GM12878 (cell line): ENCODE measurements around the gene NPAS3. TPM values are rescaled to one million over a fixed set of nuclear protein-coding genes. Genes with fewer than 3 reads are reported as not detected.

Experiments used
- ATAC-seq: fragments of 200-7000 bp; cut with Tn5 transposase; 3 replicates; pipeline ENCODE4 v1.9.1; 2020; ENCODE audit warnings: mild to moderate bottlenecking, moderate library complexity
- BruUV-seq: library from RNA; stranded (reverse); fragments of 400-500 nt; replicated peaks from 2 replicates; lab custom pipeline; 2021; lab: Mats Ljungman, UMichigan
- CTCF ChIA-PET: fragments of 300-600 bp; sonication (Branson Sonifier 250); formaldehyde crosslinking; extraction: SDS; loops from one replicate; lab custom pipeline; 2021; ENCODE audit warnings: inconsistent platforms; lab: Yijun Ruan, JAX
- POLR2A ChIA-PET: fragments of 350-600 bp; formaldehyde crosslinking; extraction: SDS; loops from one replicate; lab custom pipeline; 2021; ENCODE audit warnings: inconsistent platforms; lab: Charles Lee
- RAD21 ChIA-PET: fragments of 300-600 bp; sonication (Branson Sonifier 250); formaldehyde crosslinking; loops from one replicate; lab custom pipeline; 2023; ENCODE audit warnings: antibody characterized with exemption; ENCODE audit not compliant: unreplicated experiment; lab: Charles Lee
- SMC1A ChIA-PET: fragments of 300-600 bp; sonication (Branson Sonifier 250); formaldehyde crosslinking; loops from one replicate; lab custom pipeline; 2023; ENCODE audit not compliant: unreplicated experiment, uncharacterized antibody; lab: Charles Lee
- DNase-seq: peaks from one replicate; pipeline ENCODE4 v3.0.0-alpha.2; 2011; ENCODE audit warnings: low read depth, low spot score
- FAIRE-seq: peaks from 3 replicates; lab custom pipeline; 2011; peaks lifted over from hg19 to GRCh38; lab: Jason Lieb, UNC
- H2AFZ ChIP-seq: 2 replicates; pipeline ENCODE4 v1.6.0; 2011; ENCODE audit warnings: low read depth, low read length, control low read depth; ENCODE audit not compliant: control insufficient read depth
- H3K27ac ChIP-seq: 2 replicates; pipeline ENCODE4 v1.5.1; 2011; ENCODE audit warnings: control low read depth; ENCODE audit not compliant: control insufficient read depth, insufficient read depth
- H3K27me3 ChIP-seq, 2 experiments: replicated peaks in 1 of 2; 2 replicates each; pipeline versions ENCODE4 v1.6.0 to v1.6.1; 2011; ENCODE audit warnings: low read length in 1 of 2; ENCODE audit not compliant: control insufficient read depth in 2 of 2, insufficient read depth in 2 of 2
- H3K36me3 ChIP-seq, 2 experiments: 2 replicates each; pipeline ENCODE4 v1.5.1; 2011; ENCODE audit warnings: low read length in 1 of 2; ENCODE audit not compliant: control insufficient read depth in 2 of 2, insufficient read depth in 2 of 2
- H3K4me1 ChIP-seq: 2 replicates; pipeline ENCODE4 v1.6.1; 2011; ENCODE audit warnings: mild to moderate bottlenecking, low read length, moderate library complexity, mixed read lengths; ENCODE audit not compliant: control insufficient read depth, insufficient read depth
- H3K4me2 ChIP-seq: 2 replicates; pipeline ENCODE4 v1.6.0; 2011; ENCODE audit warnings: control low read depth; ENCODE audit not compliant: control insufficient read depth, insufficient read depth
- H3K4me3 ChIP-seq: fragments of 200-600 bp; sonication (generic); 2 replicates; pipeline ENCODE4 v1.5.1; 2016
- H3K79me2 ChIP-seq: 2 replicates; pipeline ENCODE4 v1.6.0; 2011; ENCODE audit warnings: low read length; ENCODE audit not compliant: control insufficient read depth, insufficient read depth
- H3K9ac ChIP-seq: 2 replicates; pipeline ENCODE4 v1.8.0; 2011; ENCODE audit warnings: low read length, control low read depth, mixed read lengths; ENCODE audit not compliant: control insufficient read depth, insufficient read depth
- H3K9me3 ChIP-seq: replicated peaks from 3 replicates; pipeline ENCODE4 v1.5.1; 2011; ENCODE audit warnings: mild to moderate bottlenecking, low read length; ENCODE audit not compliant: control insufficient read depth, insufficient read depth
- H4K20me1 ChIP-seq: 2 replicates; pipeline ENCODE4 v1.6.0; 2011; ENCODE audit not compliant: control insufficient read depth, insufficient read depth
- DPF2 ChIP-seq: fragments of 450-650 bp; IDR thresholded peaks from 2 replicates; pipeline ENCODE4 v1.6.1; 2017; ENCODE audit warnings: mild to moderate bottlenecking
- FOXM1 ChIP-seq: IDR thresholded peaks from 2 replicates; pipeline ENCODE4 v1.6.1; 2012; ENCODE audit warnings: low read depth, mild to moderate bottlenecking, inconsistent platforms, low read length, moderate library complexity
- IKZF1 ChIP-seq: fragments of 450-650 bp; conservative IDR thresholded peaks from 2 replicates; pipeline ENCODE4 v1.6.1; 2017; ENCODE audit warnings: antibody characterized with exemption, mild to moderate bottlenecking
- JUNB ChIP-seq: IDR thresholded peaks from 2 replicates; pipeline ENCODE4 v1.6.1; 2016; ENCODE audit warnings: antibody characterized with exemption, mild to moderate bottlenecking
- MEF2A ChIP-seq: IDR thresholded peaks from 2 replicates; pipeline ENCODE4 v1.6.1; 2011; ENCODE audit warnings: low read depth, mild to moderate bottlenecking, low read length, moderate library complexity; ENCODE audit not compliant: insufficient read depth
- NFXL1 ChIP-seq: fragments of 450-650 bp; IDR thresholded peaks from 2 replicates; pipeline ENCODE4 v1.6.1; 2017; ENCODE audit warnings: antibody characterized with exemption, mild to moderate bottlenecking, borderline replicate concordance
- RAD21 ChIP-seq: IDR thresholded peaks from 2 replicates; pipeline ENCODE4 v1.6.1; 2011; ENCODE audit warnings: mild to moderate bottlenecking, low read depth, low read length, moderate library complexity; ENCODE audit not compliant: insufficient read depth
- RAD51 ChIP-seq: fragments of 450-650 bp; IDR thresholded peaks from 2 replicates; pipeline ENCODE4 v1.6.1; 2016; ENCODE audit warnings: moderate library complexity, mild to moderate bottlenecking, inconsistent platforms
- RB1 ChIP-seq: fragments of 450-650 bp; formaldehyde crosslinking; IDR thresholded peaks from 2 replicates; pipeline ENCODE4 v1.6.1; 2017; ENCODE audit warnings: mild to moderate bottlenecking, borderline replicate concordance
- STAT1 ChIP-seq: fragments of 450-650 bp; conservative IDR thresholded peaks from 2 replicates; pipeline ENCODE4 v1.6.1; 2014; ENCODE audit warnings: antibody characterized with exemption, mild to moderate bottlenecking
- ZSCAN29 ChIP-seq: fragments of 450-650 bp; IDR thresholded peaks from 2 replicates; pipeline ENCODE4 v1.6.1; 2017; ENCODE audit warnings: mild to moderate bottlenecking, moderate library complexity
- WGBS: methylation state at CpG from one replicate; pipeline ENCODE4 v1.1.6; 2016; ENCODE audit warnings: low lambda C conversion rate; ENCODE audit not compliant: insufficient replicate concordance, insufficient coverage; ENCODE audit errors: missing lambda C conversion rate; 5-methylcytosine and 5-hydroxymethylcytosine counted together
- in situ Hi-C: fragments of 300-500 bp; cut with MboI; formaldehyde crosslinking; loops from 9 replicates; pipeline ENCODE4 v1.14.3; 2018; ENCODE audit warnings: mixed read lengths
- intact Hi-C: fragments of 100-400 bp; cut with micrococcal nuclease; formaldehyde crosslinking; loops from one replicate; pipeline ENCODE4 v1.14.2; 2022; ENCODE audit not compliant: unreplicated experiment
- polyA plus RNA-seq, 11 experiments: library from polyadenylated mRNA; depleted of rRNA in 4 of 11; unstranded in 6 of 11; stranded (reverse) in 5 of 11; fragments of >200 nt; fragmentation: Nextera tagmentation in 4 of 11; fragmentation: Illumina TruSeq in 1 of 11; extraction: Ambion mirVana in 4 of 11; extraction: Trizol in 1 of 11; gene quantifications; 1 replicate in 1 of 11; 2 replicates in 10 of 11; pipeline versions ENCODE4 v1.2.1 to v1.2.3, GENCODE V29; 2011 to 2016; ENCODE audit warnings: inconsistent platforms in 2 of 11, missing spikeins in 2 of 11, low read depth in 1 of 11
- total RNA-seq, 4 experiments: library from RNA; depleted of rRNA in 3 of 4; stranded (reverse); fragments of >200 nt in 3 of 4; fragmentation: Illumina TruSeq in 1 of 4; extraction: Trizol in 1 of 4; gene quantifications; 2 replicates each; pipeline versions ENCODE4 v1.2.1 to v1.2.3, GENCODE V29; 2013 to 2021
- TF ChIP-seq, protein P1 (sequence below): fragments of 450-650 bp; IDR thresholded peaks from 2 replicates; pipeline ENCODE4 v1.6.1; 2016; ENCODE audit warnings: mild to moderate bottlenecking, moderate library complexity, borderline replicate concordance
- TF ChIP-seq, protein P2 (sequence below): IDR thresholded peaks from 2 replicates; pipeline ENCODE4 v1.6.1; 2012; ENCODE audit warnings: low read depth, low read length, improper control_type of control experiment
- TF ChIP-seq, protein P3 (sequence below): IDR thresholded peaks from 2 replicates; pipeline ENCODE4 v1.6.1; 2011; ENCODE audit warnings: low read depth, mild to moderate bottlenecking, low read length, moderate library complexity, borderline replicate concordance; ENCODE audit errors: extremely low read depth
- TF ChIP-seq, protein P4 (sequence below): IDR thresholded peaks from 2 replicates; pipeline ENCODE4 v1.6.1; 2012; ENCODE audit warnings: low read depth, low read length, improper control_type of control experiment

The NPAS3 gene
- total and polyA plus RNA-seq, 10 of the 15 experiments (the other 5 are each of a cell fraction or from before 2014, with no cell fraction given), result under 0.01 to 2.7 (median 0.03) TPM; not detected in 6

DNA sequence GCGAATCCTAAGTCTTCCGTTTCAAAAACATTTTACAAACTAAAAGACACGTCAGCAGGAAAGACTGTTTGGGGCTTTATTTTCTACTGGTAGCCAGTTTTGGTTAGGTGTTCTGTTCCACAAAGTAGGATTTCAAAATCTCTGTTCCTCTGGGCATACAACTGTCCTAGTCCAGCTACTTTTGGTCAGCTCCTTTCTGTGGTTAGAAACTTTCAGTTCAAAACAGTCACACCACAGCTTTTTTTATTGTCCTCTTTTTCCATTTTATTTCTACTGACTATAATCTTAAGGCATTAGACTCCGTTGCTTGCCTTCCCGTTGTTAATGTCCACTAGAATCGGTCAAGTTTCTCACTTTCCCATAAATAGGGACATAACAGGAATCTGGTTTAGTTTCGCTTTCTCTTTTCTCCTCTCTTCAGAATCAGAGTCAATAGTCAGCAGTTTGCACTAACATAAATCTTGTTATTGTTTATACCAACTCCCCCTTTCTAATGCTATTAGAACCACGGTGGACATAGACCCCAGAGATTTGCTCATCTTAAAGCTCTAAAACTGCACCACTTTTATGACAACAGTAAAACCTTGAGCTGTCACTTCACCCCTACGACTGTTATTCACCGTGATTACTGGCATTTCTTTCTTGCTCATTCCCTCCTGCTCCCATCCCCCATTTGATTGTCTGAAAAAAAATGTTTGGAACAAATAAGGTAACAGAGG, 41.5 kb upstream of the NPAS3 start:
- Histone ChIP-seq H3K9me3 (no peaks in the 10 kb centered on the region), H3K9ac (no peak overlapping the region), H3K4me3 (no peak overlapping the region), H3K27me3 (no peaks in the 10 kb centered on the region; a peak in 1 of 4 replicates), H4K20me1 (no peaks in the 10 kb centered on the region), H3K79me2 (no peaks in the 10 kb centered on the region), H3K27ac (no peak overlapping the region), H3K4me2 (peak overlapping the region; percentile 7; the same call in 1 of the 2 replicates), H3K4me1 (no peaks in the 10 kb centered on the region), H3K36me3 (no peaks in the 10 kb centered on the region), H2AFZ (no peak overlapping the region)
- FAIRE-seq, result no peak
- ChIA-PET RAD21 (no interaction called here), POLR2A (no interaction called here), CTCF (no interaction called here), SMC1A (interaction anchor here (0.6 kb wide), 1 partner anchor 9 kb away, joined by 4 read pairs; no protein-coding TSS in a partner anchor)
- 43% methylated on average over 10 of the region's 10 CpGs for WGBS
- BruUV-seq, result no TSS peak
- ATAC-seq, result no peak
- no peak for DNase-seq
- TF ChIP-seq STAT1, result no peak
- no peak for TF ChIP-seq JUNB
- TF ChIP-seq IKZF1, result no peak
- TF ChIP-seq, protein P1, sequence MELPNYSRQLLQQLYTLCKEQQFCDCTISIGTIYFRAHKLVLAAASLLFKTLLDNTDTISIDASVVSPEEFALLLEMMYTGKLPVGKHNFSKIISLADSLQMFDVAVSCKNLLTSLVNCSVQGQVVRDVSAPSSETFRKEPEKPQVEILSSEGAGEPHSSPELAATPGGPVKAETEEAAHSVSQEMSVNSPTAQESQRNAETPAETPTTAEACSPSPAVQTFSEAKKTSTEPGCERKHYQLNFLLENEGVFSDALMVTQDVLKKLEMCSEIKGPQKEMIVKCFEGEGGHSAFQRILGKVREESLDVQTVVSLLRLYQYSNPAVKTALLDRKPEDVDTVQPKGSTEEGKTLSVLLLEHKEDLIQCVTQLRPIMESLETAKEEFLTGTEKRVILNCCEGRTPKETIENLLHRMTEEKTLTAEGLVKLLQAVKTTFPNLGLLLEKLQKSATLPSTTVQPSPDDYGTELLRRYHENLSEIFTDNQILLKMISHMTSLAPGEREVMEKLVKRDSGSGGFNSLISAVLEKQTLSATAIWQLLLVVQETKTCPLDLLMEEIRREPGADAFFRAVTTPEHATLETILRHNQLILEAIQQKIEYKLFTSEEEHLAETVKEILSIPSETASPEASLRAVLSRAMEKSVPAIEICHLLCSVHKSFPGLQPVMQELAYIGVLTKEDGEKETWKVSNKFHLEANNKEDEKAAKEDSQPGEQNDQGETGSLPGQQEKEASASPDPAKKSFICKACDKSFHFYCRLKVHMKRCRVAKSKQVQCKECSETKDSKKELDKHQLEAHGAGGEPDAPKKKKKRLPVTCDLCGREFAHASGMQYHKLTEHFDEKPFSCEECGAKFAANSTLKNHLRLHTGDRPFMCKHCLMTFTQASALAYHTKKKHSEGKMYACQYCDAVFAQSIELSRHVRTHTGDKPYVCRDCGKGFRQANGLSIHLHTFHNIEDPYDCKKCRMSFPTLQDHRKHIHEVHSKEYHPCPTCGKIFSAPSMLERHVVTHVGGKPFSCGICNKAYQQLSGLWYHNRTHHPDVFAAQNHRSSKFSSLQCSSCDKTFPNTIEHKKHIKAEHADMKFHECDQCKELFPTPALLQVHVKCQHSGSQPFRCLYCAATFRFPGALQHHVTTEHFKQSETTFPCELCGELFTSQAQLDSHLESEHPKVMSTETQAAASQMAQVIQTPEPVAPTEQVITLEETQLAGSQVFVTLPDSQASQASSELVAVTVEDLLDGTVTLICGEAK, result no peak
- TF ChIP-seq, protein P2, sequence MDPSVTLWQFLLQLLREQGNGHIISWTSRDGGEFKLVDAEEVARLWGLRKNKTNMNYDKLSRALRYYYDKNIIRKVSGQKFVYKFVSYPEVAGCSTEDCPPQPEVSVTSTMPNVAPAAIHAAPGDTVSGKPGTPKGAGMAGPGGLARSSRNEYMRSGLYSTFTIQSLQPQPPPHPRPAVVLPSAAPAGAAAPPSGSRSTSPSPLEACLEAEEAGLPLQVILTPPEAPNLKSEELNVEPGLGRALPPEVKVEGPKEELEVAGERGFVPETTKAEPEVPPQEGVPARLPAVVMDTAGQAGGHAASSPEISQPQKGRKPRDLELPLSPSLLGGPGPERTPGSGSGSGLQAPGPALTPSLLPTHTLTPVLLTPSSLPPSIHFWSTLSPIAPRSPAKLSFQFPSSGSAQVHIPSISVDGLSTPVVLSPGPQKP, result no peak
- no peak for TF ChIP-seq FOXM1
- TF ChIP-seq, protein P3, sequence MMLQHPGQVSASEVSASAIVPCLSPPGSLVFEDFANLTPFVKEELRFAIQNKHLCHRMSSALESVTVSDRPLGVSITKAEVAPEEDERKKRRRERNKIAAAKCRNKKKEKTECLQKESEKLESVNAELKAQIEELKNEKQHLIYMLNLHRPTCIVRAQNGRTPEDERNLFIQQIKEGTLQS, result no peak
- TF ChIP-seq NFXL1, result no peak
- TF ChIP-seq, protein P4, sequence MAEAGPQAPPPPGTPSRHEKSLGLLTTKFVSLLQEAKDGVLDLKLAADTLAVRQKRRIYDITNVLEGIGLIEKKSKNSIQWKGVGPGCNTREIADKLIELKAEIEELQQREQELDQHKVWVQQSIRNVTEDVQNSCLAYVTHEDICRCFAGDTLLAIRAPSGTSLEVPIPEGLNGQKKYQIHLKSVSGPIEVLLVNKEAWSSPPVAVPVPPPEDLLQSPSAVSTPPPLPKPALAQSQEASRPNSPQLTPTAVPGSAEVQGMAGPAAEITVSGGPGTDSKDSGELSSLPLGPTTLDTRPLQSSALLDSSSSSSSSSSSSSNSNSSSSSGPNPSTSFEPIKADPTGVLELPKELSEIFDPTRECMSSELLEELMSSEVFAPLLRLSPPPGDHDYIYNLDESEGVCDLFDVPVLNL, result no peak
- no peak for TF ChIP-seq ZSCAN29
- TF ChIP-seq MEF2A, result no peak
- no peak for TF ChIP-seq RB1
- TF ChIP-seq RAD21, result no peak
- no peak for TF ChIP-seq RAD51
- TF ChIP-seq DPF2, result no peak
- intact Hi-C loops (no loop called here), in situ Hi-C loops (no loop called here)
